H1 (cell line): ENCODE results near the gene RGS16. TPM values are rescaled to one million over a fixed set of nuclear protein-coding genes. Genes with fewer than 3 reads are reported as not detected.

Experiments used
- CTCF ChIA-PET: fragments of 300-600 bp; sonication (Branson Sonifier 250); formaldehyde crosslinking; loops from one replicate; lab custom pipeline; 2021; ENCODE audit not compliant: partially characterized antibody; lab: Charles Lee
- POLR2A ChIA-PET: fragments of 300-600 bp; sonication (Branson Sonifier 250); formaldehyde crosslinking; loops from one replicate; lab custom pipeline; 2021; ENCODE audit warnings: inconsistent platforms; ENCODE audit not compliant: partially characterized antibody; lab: Charles Lee
- DNase-seq, 2 experiments: peaks; one replicate each; pipeline versions ENCODE4 v3.0.0 to v3.0.0-alpha.2; 2010 to 2022; ENCODE audit warnings: low spot score in 2 of 2, low read depth in 1 of 2, mixed read lengths in 1 of 2
- FAIRE-seq: peaks from 2 replicates; lab custom pipeline; 2011; peaks lifted over from hg19 to GRCh38; lab: Jason Lieb, UNC
- H2AFZ ChIP-seq: 2 replicates; pipeline ENCODE4 v1.8.1; 2012; ENCODE audit warnings: low read length, inconsistent platforms
- H2AK5ac ChIP-seq: 2 replicates; pipeline ENCODE4 v1.6.1; 2013; ENCODE audit warnings: low read depth, low read length
- H2BK120ac ChIP-seq: replicated peaks from 2 replicates; pipeline ENCODE3; 2013; ENCODE audit warnings: low read depth, low read length, inconsistent platforms
- H2BK12ac ChIP-seq: 2 replicates; pipeline ENCODE4 v1.6.1; 2013; ENCODE audit warnings: low read depth, low read length
- H2BK15ac ChIP-seq: 2 replicates; pipeline ENCODE4 v1.6.1; 2013; ENCODE audit warnings: low read length
- H2BK20ac ChIP-seq: 2 replicates; pipeline ENCODE4 v1.6.1; 2013; ENCODE audit warnings: low read length
- H2BK5ac ChIP-seq: 2 replicates; pipeline ENCODE4 v1.6.1; 2013; ENCODE audit warnings: low read depth, low read length
- H3K14ac ChIP-seq: 2 replicates; pipeline ENCODE4 v1.6.1; 2013; ENCODE audit warnings: inconsistent platforms; ENCODE audit not compliant: insufficient read length
- H3K18ac ChIP-seq: 2 replicates; pipeline ENCODE4 v1.6.1; 2013; ENCODE audit warnings: low read length; ENCODE audit errors: extremely low read depth
- H3K23ac ChIP-seq: 2 replicates; pipeline ENCODE4 v1.6.1; 2013; ENCODE audit warnings: inconsistent platforms; ENCODE audit not compliant: insufficient read length
- H3K23me2 ChIP-seq: 2 replicates; pipeline ENCODE4 v1.6.1; 2013; ENCODE audit warnings: low read depth, low read length
- H3K27ac ChIP-seq: 2 replicates; pipeline ENCODE4 v1.6.1; 2011; ENCODE audit warnings: low read depth, low read length, inconsistent platforms
- H3K27me3 ChIP-seq, 4 experiments: replicated peaks in 1 of 4; 1 replicate in 1 of 4; 2 replicates in 3 of 4; pipeline versions ENCODE4 v1.6.1 to v1.8.1; 2011 to 2013; ENCODE audit warnings: low read length in 3 of 4, mild to moderate bottlenecking in 3 of 4, inconsistent platforms in 2 of 4, mixed read lengths in 2 of 4, moderate library complexity in 1 of 4; ENCODE audit not compliant: control insufficient read depth in 3 of 4, insufficient read depth in 3 of 4; ENCODE audit errors: extremely low read depth in 1 of 4
- H3K36me3 ChIP-seq, 4 experiments: 2 replicates each; pipeline versions ENCODE4 v1.6.1 to v1.8.1; 2011 to 2013; ENCODE audit warnings: mild to moderate bottlenecking in 4 of 4, low read length in 3 of 4, moderate library complexity in 2 of 4, control low read depth in 1 of 4, inconsistent platforms in 1 of 4; ENCODE audit not compliant: insufficient read depth in 4 of 4, control insufficient read depth in 2 of 4
- H3K4ac ChIP-seq: replicated peaks from 2 replicates; pipeline ENCODE3; 2013; ENCODE audit warnings: low read length, low read depth, mixed read lengths, inconsistent platforms; ENCODE audit not compliant: insufficient read length
- H3K4me1 ChIP-seq, 4 experiments: replicated peaks in 1 of 4; 1 replicate in 1 of 4; 2 replicates in 3 of 4; pipeline versions ENCODE4 v1.6.1 to v1.8.1; 2011 to 2013; ENCODE audit warnings: low read length in 3 of 4, inconsistent platforms in 2 of 4, mixed read lengths in 1 of 4; ENCODE audit not compliant: insufficient read depth in 4 of 4, control insufficient read depth in 3 of 4
- H3K4me2 ChIP-seq, 2 experiments: 2 replicates each; pipeline versions ENCODE4 v1.6.1 to v1.8.1; 2011 to 2013; ENCODE audit warnings: low read depth in 2 of 2, low read length in 2 of 2, control low read depth in 1 of 2, inconsistent platforms in 1 of 2, mild to moderate bottlenecking in 1 of 2; ENCODE audit not compliant: insufficient read depth in 1 of 2
- H3K4me3 ChIP-seq, 4 experiments: fragments of 200-600, 300-600 bp in 1 of 4; sonication (generic), shearing (Covaris generic), sonication (Bioruptor Twin) in 1 of 4; 2 replicates each; pipeline versions ENCODE4 v1.5.1 to v1.8.1; 2011 to 2016; ENCODE audit warnings: low read length in 4 of 4, low read depth in 3 of 4, control low read depth in 2 of 4, inconsistent platforms in 2 of 4, mild to moderate bottlenecking in 2 of 4, mixed read lengths in 1 of 4, moderate library complexity in 1 of 4; ENCODE audit not compliant: insufficient read depth in 2 of 4; ENCODE audit errors: extremely low read depth in 1 of 4
- H3K56ac ChIP-seq: replicated peaks from 2 replicates; pipeline ENCODE3; 2013; ENCODE audit warnings: low read depth, mild to moderate bottlenecking, mixed read lengths, low read length, inconsistent platforms; ENCODE audit not compliant: insufficient read length
- H3K79me1 ChIP-seq: 2 replicates; pipeline ENCODE4 v1.6.1; 2013; ENCODE audit warnings: low read depth, low read length, control low read depth
- H3K79me2 ChIP-seq, 2 experiments: 2 replicates each; pipeline versions ENCODE4 v1.6.1 to v1.8.1; 2012 to 2013; ENCODE audit warnings: low read length in 2 of 2, mild to moderate bottlenecking in 2 of 2, inconsistent platforms in 1 of 2; ENCODE audit not compliant: insufficient read depth in 2 of 2, control insufficient read depth in 1 of 2
- H3K9ac ChIP-seq, 4 experiments: replicated peaks in 1 of 4; 1 replicate in 1 of 4; 2 replicates in 3 of 4; pipeline versions ENCODE4 v1.6.1 to v1.8.1; 2011 to 2013; ENCODE audit warnings: low read depth in 3 of 4, low read length in 3 of 4, control low read depth in 2 of 4, mild to moderate bottlenecking in 2 of 4, moderate library complexity in 2 of 4, inconsistent platforms in 1 of 4; ENCODE audit errors: extremely low read depth in 1 of 4
- H3K9me3 ChIP-seq, 2 experiments: 2 replicates each; pipeline versions ENCODE4 v1.6.1 to v1.8.1; 2012 to 2013; ENCODE audit warnings: mild to moderate bottlenecking in 2 of 2, moderate library complexity in 2 of 2, control low read depth in 1 of 2, inconsistent platforms in 1 of 2, low read depth in 1 of 2, low read length in 1 of 2, mixed read lengths in 1 of 2; ENCODE audit not compliant: insufficient read depth in 2 of 2
- H4K20me1 ChIP-seq, 2 experiments: replicated peaks in 1 of 2; 2 replicates each; pipeline versions ENCODE3 to v1.8.1; 2011 to 2013; ENCODE audit warnings: inconsistent platforms in 2 of 2, low read length in 2 of 2, mild to moderate bottlenecking in 1 of 2; ENCODE audit not compliant: insufficient read depth in 2 of 2, control insufficient read depth in 1 of 2
- H4K5ac ChIP-seq: 2 replicates; pipeline ENCODE4 v1.6.1; 2013; ENCODE audit warnings: low read length, low read depth, mixed read lengths, inconsistent platforms; ENCODE audit not compliant: insufficient read length
- H4K8ac ChIP-seq: 2 replicates; pipeline ENCODE4 v1.8.0; 2013; ENCODE audit warnings: mild to moderate bottlenecking, moderate library complexity, low read length, inconsistent platforms; ENCODE audit not compliant: insufficient read depth; ENCODE audit errors: extremely low read depth
- H4K91ac ChIP-seq: replicated peaks from 2 replicates; pipeline ENCODE3; 2013; ENCODE audit warnings: low read length, mixed read lengths, inconsistent platforms; ENCODE audit not compliant: insufficient read length
- EZH2 ChIP-seq: fragments of 200-600 bp; sonication (generic); IDR thresholded peaks from 2 replicates; pipeline ENCODE4 v1.7.1; 2012; ENCODE audit warnings: low read depth, mild to moderate bottlenecking, moderate library complexity, low read length, inconsistent platforms; ENCODE audit not compliant: severe bottlenecking
- SRF ChIP-seq: IDR thresholded peaks from 2 replicates; pipeline ENCODE4 v1.6.1; 2011; ENCODE audit warnings: mild to moderate bottlenecking, low read depth, low read length, moderate library complexity
- WGBS, 2 experiments: shearing (Covaris generic) in 1 of 2; methylation state at CpG; one replicate each; pipeline versions ENCODE4 v1.1.6 to v1.1.7; 2013 to 2015; ENCODE audit warnings: low lambda C conversion rate in 2 of 2, mixed read lengths in 2 of 2, inconsistent platforms in 1 of 2, low coverage in 1 of 2, missing lambda C conversion rate in 1 of 2; ENCODE audit not compliant: insufficient replicate concordance in 2 of 2, insufficient coverage in 1 of 2, insufficient read length in 1 of 2; ENCODE audit errors: extremely low coverage in 1 of 2, missing lambda C conversion rate in 1 of 2; 5-methylcytosine and 5-hydroxymethylcytosine counted together
- polyA plus RNA-seq, 7 experiments: library from polyadenylated mRNA; depleted of rRNA in 3 of 7; stranded (reverse) in 5 of 7; unstranded in 2 of 7; fragments of >200 nt in 5 of 7; fragments of 200-250 nt in 2 of 7; gene quantifications; 1 replicate in 5 of 7; 2 replicates in 1 of 7; 4 replicates in 1 of 7; pipeline versions ENCODE4 v1.2.1 to v1.2.3, GENCODE V29; 2011 to 2013; ENCODE audit warnings: missing spikeins in 2 of 7, mixed read lengths in 2 of 7
- total RNA-seq: library from RNA; stranded (reverse); fragmentation: NEBNext Ultra II Directional; extraction: Animal tissue kit (Norgen Biotek cat#: 25700); gene quantifications from 2 replicates; pipeline ENCODE4 v1.2.1, GENCODE V29; 2021

Gene RGS16
- total and polyA plus RNA-seq, 2 of the 8 experiments (the other 6 are each of a cell fraction or from before 2014, with no cell fraction given), result 5.7 to 9.8 TPM

- no peak overlapping the region for H2BK20ac ChIP-seq
- H3K18ac ChIP-seq, result no peak overlapping the region
- no peak overlapping the region for H2BK15ac ChIP-seq
- no peaks in the 10 kb centered on the region; the same call in 1 of the 2 replicates for H3K23me2 ChIP-seq
- H3K36me3 ChIP-seq, result no peaks in the 10 kb centered on the region
- FAIRE-seq, result no peak
- peaks cover 6 to 21% (median 15%) of the 10 kb centered on the region in 4 experiments; a peak in 6 of 7 replicates for H3K4me1 ChIP-seq
- no peak overlapping the region for H3K56ac ChIP-seq
- no peak overlapping the region for H4K91ac ChIP-seq
- no peak overlapping the region for H3K27ac ChIP-seq
- no peaks in the 10 kb centered on the region for H3K79me1 ChIP-seq
- no peak overlapping the region for H3K4ac ChIP-seq
- H2BK12ac ChIP-seq, result no peak overlapping the region
- 89% methylated on average over 3 of the region's 3 CpGs; no CpG with 5 or more reads in 1 of the 2 experiments for WGBS, 2 experiments
- H3K14ac ChIP-seq, result no peak overlapping the region
- no peak overlapping the region for H2AFZ ChIP-seq
- H3K9ac ChIP-seq, result no peak overlapping the region
- H4K8ac ChIP-seq, result no peak overlapping the region
- no peak overlapping the region for H3K4me2 ChIP-seq
- no peak overlapping the region for H4K5ac ChIP-seq
- DNase-seq, result no peak
- H4K20me1 ChIP-seq, result no peaks in the 10 kb centered on the region
- no peaks in the 10 kb centered on the region for H3K27me3 ChIP-seq
- ChIA-PET CTCF (interaction anchor here (1.0 to 5.0 kb wide), 11 partner anchors 13 to 155 kb away, joined by 3 to 35 read pairs (median 4); no protein-coding TSS in a partner anchor), POLR2A (interaction anchor here (0.6 to 15.8 kb wide), 7 partner anchors 10 to 190 kb away, joined by 3 to 107 read pairs (median 3); no protein-coding TSS in a partner anchor)
- no peak overlapping the region for H2AK5ac ChIP-seq
- no peaks in the 10 kb centered on the region for H3K9me3 ChIP-seq
- 0 out of 2 replicates have a peak overlapping the region, but pooled peaks have one; percentile 9 for H2BK5ac ChIP-seq
- no peak overlapping the region for H2BK120ac ChIP-seq
- H3K4me3 ChIP-seq, result no peak overlapping the region
- no peaks in the 10 kb centered on the region for H3K79me2 ChIP-seq
- H3K23ac ChIP-seq, result no peak overlapping the region
- TF ChIP-seq EZH2 (no peak), SRF (no peak)
These were observed 25.4 kb upstream of the RGS16 start for GRCh38 chr1:182629499-182630096.
